ENCODE measurements around the gene MAMDC4. TPM values are rescaled to one million over a fixed set of nuclear protein-coding genes. Genes with fewer than 3 reads are reported as not detected.
"Not testable (repeated sequence)": the region's sequence is repeated elsewhere in the genome, so short reads cannot be mapped to it uniquely, and the experiment has no call there.

The MAMDC4 gene
- total RNA-seq, 1 donor from 2014 or later, result 0.52 TPM

DNA sequence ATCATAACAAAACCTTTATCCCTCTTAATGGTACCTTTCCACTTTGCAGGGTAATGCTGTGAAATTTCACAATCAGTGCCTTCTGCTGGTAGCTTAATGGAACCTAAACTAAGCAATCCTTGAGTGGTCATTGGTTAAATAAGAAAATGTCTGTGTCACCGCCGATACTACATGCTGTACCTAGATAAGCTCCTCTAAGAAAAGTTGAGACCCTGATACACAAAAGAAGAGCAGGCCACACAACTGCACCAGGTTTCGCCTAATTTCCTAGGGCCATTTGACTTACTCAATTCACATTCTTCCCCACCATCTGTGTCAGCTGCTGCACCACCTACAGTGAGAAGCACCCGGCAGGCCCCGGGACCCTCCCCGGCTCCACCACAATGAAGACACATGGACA lies 23.0 kb downstream of the MAMDC4 start:
- H3K27ac ChIP-seq (ENCODE audit: low read depth, low read length), result no peak overlapping the region
- H3K4me1 ChIP-seq (ENCODE audit: control insufficient read depth in 3 of 3, insufficient read depth in 3 of 3, low read length in 3 of 3), result no peaks in the 10 kb centered on the region
- H3K27me3 ChIP-seq (ENCODE audit: control insufficient read depth in 3 of 3, insufficient read depth in 3 of 3, low read length in 3 of 3), result no peaks in the 10 kb centered on the region
- no peaks in the 10 kb centered on the region for H3K36me3 ChIP-seq (ENCODE audit: control insufficient read depth in 3 of 3, insufficient read depth in 3 of 3, low read length in 3 of 3)
- no peak overlapping the region for H3K9ac ChIP-seq (ENCODE audit: low read depth in 1 of 3, low read length in 3 of 3)
- H3K4me3 ChIP-seq (ENCODE audit: low read length in 3 of 3), result no peak overlapping the region
- no peaks in the 10 kb centered on the region for H3K9me3 ChIP-seq (ENCODE audit: control insufficient read depth in 3 of 3, low read length in 3 of 3)

DNA sequence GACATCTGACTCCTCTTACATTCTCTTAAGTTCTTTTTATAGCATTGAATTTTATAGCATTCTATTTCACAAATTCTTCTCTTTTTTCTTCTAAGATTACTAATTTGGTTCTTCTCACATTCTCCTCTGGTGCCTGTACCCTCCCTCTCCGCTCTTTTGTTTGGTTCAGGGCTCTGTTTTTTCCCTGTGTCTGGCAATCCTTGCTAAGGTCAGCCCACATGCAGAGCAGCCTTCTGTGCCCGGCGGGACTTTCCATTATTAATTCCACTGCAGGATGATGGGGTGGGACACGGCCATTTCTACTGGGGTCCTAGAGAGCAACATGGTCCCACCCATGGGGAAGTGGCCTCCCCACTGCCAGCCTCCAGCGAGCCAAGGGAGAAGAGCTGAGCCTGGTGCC lies 24.3 kb downstream of the MAMDC4 start:
- peaks cover 0 to 2% (median 0%) of the 10 kb centered on the region in 3 donors for H3K4me1 ChIP-seq (ENCODE audit: control insufficient read depth in 3 of 3, insufficient read depth in 3 of 3, low read length in 3 of 3)
- no peaks in the 10 kb centered on the region for H3K9me3 ChIP-seq (ENCODE audit: control insufficient read depth in 3 of 3, low read length in 3 of 3)
- no peak overlapping the region for H3K4me3 ChIP-seq (ENCODE audit: low read length in 3 of 3)
- H3K27me3 ChIP-seq (ENCODE audit: control insufficient read depth in 3 of 3, insufficient read depth in 3 of 3, low read length in 3 of 3), result no peaks in the 10 kb centered on the region
- H3K36me3 ChIP-seq (ENCODE audit: control insufficient read depth in 3 of 3, insufficient read depth in 3 of 3, low read length in 3 of 3), result no peaks in the 10 kb centered on the region
- H3K9ac ChIP-seq (ENCODE audit: low read depth in 1 of 3, low read length in 3 of 3), result no peak overlapping the region
- no peak overlapping the region for H3K27ac ChIP-seq (ENCODE audit: low read depth, low read length)

DNA sequence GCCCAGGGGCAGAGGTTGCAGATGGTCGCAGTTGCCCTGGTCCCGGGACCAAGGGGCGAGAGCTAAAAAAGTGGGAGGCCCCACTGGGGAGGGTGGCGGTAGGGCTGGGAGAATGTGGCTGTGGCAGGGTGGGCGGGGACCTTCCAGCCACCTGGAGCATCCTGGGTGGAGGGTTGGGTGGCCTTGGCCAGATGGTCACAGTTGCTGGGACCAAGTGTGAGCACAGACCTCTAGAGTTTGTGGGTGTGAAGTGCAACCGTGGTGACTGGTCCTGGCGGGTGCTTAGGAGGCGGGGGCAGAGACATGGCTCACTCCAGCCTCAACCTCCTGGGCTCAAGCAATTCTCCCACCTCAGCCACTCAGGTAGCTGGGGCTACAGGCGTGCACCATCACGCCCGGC lies 28.5 kb downstream of the MAMDC4 start:
- no peaks in the 10 kb centered on the region for H3K9me3 ChIP-seq (ENCODE audit: control insufficient read depth in 3 of 3, low read length in 3 of 3)
- peaks cover 7 to 17% (median 9%) of the 10 kb centered on the region in 3 donors for H3K4me1 ChIP-seq (ENCODE audit: control insufficient read depth in 3 of 3, insufficient read depth in 3 of 3, low read length in 3 of 3)
- H3K9ac ChIP-seq (ENCODE audit: low read depth in 1 of 3, low read length in 3 of 3), result no peak overlapping the region
- H3K36me3 ChIP-seq (ENCODE audit: control insufficient read depth in 3 of 3, insufficient read depth in 3 of 3, low read length in 3 of 3), result no peaks in the 10 kb centered on the region
- H3K4me3 ChIP-seq (ENCODE audit: low read length in 3 of 3), result no peak overlapping the region
- no peak overlapping the region for H3K27ac ChIP-seq (ENCODE audit: low read depth, low read length)
- no peaks in the 10 kb centered on the region for H3K27me3 ChIP-seq (ENCODE audit: control insufficient read depth in 3 of 3, insufficient read depth in 3 of 3, low read length in 3 of 3)

DNA sequence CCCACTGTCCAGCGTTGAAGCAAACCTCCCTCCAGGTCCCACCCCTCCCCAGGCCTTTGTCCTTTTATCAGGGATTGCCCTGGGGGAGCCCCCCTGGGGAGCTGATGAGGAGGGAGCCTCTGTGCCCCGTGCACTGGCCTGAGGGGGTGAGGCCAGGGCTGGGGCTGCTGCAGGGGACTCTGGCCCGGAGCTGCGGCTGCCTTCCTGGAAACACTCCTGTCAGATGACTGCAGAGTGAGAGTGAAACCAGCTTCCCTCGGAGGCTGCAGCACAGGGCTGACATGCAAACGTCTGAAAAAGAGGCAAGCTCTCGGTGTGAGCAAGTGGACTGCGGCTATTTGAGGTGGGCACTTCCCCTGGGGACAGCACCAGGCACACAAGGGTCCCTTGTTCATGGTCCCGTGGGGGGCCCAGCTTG lies 29.6 kb downstream of the MAMDC4 start:
- Histone ChIP-seq H3K27ac (ENCODE audit: low read depth, low read length) (no peak overlapping the region), H3K4me3 (ENCODE audit: low read length in 3 of 3) (peak overlapping the region in 2 of 3 donors; percentile 43 to 49)

DNA sequence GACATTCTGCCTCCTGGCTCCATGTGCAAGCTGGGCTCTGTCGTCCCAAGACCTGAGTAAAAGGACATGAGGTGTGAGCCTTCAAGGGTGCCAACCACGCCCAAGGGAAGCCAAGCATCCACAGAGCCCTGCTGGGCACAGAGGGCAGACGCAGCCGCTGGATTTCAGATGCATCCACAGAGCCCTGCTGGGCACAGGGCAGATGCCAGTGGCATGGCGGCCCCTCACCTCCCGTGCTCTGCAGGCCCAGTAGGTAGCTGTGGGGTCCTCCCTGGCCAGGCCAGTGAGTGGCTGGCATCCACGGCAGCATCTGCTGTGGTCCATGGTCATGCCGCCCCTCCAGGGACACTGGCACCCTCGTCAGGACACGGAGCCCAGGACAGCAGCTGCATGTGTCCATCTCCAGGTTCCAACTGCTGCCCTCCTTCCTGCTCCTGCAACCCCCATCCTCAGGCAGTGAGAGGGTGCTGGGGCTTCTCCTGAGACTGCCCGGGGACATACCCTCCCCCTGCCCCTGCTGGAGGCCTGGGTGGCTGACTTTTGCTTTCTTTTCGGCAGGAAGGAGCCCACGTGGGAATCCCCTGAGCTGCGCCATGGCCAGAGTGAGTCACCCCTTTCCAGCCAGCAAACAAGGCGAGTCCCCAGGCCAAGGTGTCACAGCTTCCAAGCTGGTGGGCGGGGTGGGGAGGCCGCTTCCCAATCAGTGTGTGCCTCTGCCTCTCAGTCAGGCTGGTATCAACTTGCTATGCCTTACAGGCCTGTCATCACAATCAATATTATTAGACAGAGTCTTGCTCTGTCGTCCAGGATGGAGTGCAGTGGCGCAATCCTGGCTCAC lies 30.2 kb downstream of the MAMDC4 start:
- H3K36me3 ChIP-seq (ENCODE audit: control insufficient read depth in 3 of 3, insufficient read depth in 3 of 3, low read length in 3 of 3), result no peaks in the 10 kb centered on the region
- peak overlapping the region; percentile 29 to 49 (median 43) for H3K4me3 ChIP-seq (ENCODE audit: low read length in 3 of 3)
- H3K27ac ChIP-seq (ENCODE audit: low read depth, low read length), result peak overlapping the region; percentile 70
- no peaks in the 10 kb centered on the region for H3K9me3 ChIP-seq (ENCODE audit: control insufficient read depth in 3 of 3, low read length in 3 of 3)
- H3K4me1 ChIP-seq (ENCODE audit: control insufficient read depth in 3 of 3, insufficient read depth in 3 of 3, low read length in 3 of 3), result peaks cover 12 to 26% (median 12%) of the 10 kb centered on the region in 3 donors
- no peaks in the 10 kb centered on the region for H3K27me3 ChIP-seq (ENCODE audit: control insufficient read depth in 3 of 3, insufficient read depth in 3 of 3, low read length in 3 of 3)
- peak overlapping the region in 2 of 3 donors; percentile 10 to 50 for H3K9ac ChIP-seq (ENCODE audit: low read depth in 1 of 3, low read length in 3 of 3)

More for the DNA sequence above, 29.6 kb downstream of the MAMDC4 start:
- no peak overlapping the region for H3K9ac ChIP-seq (ENCODE audit: low read depth in 1 of 3, low read length in 3 of 3)
- H3K27me3 ChIP-seq (ENCODE audit: control insufficient read depth in 3 of 3, insufficient read depth in 3 of 3, low read length in 3 of 3), result no peaks in the 10 kb centered on the region
- no peaks in the 10 kb centered on the region for H3K9me3 ChIP-seq (ENCODE audit: control insufficient read depth in 3 of 3, low read length in 3 of 3)
- peaks cover 7 to 20% (median 9%) of the 10 kb centered on the region in 3 donors for H3K4me1 ChIP-seq (ENCODE audit: control insufficient read depth in 3 of 3, insufficient read depth in 3 of 3, low read length in 3 of 3)
- H3K36me3 ChIP-seq (ENCODE audit: control insufficient read depth in 3 of 3, insufficient read depth in 3 of 3, low read length in 3 of 3), result no peaks in the 10 kb centered on the region

DNA sequence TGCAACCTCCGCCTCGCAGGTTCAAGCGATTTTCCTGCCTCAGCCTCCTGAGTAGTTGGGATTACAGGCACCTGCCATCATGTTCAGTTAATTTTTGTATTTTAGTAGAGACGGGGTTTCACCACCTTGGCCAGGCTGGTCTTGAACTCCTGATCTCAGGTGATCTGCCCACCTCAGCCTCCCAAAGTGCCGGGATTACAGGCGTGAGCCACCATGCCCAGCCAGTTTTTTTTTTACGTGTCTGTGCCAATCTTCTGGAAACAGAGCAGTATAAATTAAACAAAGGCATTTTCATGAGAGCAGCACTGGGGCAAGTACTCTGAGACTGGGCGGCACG lies 30.8 kb downstream of the MAMDC4 start:
- Histone ChIP-seq H3K27ac (ENCODE audit: low read depth, low read length) (peak overlapping the region; percentile 70), H3K4me1 (ENCODE audit: control insufficient read depth in 3 of 3, insufficient read depth in 3 of 3, low read length in 3 of 3) (peaks cover 14 to 29% (median 15%) of the 10 kb centered on the region in 3 donors)
- H3K4me3 ChIP-seq (ENCODE audit: low read length in 3 of 3); H3K9ac ChIP-seq (ENCODE audit: low read depth in 1 of 3, low read length in 3 of 3); H3K9me3 ChIP-seq (ENCODE audit: control insufficient read depth in 3 of 3, low read length in 3 of 3); H3K36me3 ChIP-seq (ENCODE audit: control insufficient read depth in 3 of 3, insufficient read depth in 3 of 3, low read length in 3 of 3); H3K27me3 ChIP-seq (ENCODE audit: control insufficient read depth in 3 of 3, insufficient read depth in 3 of 3, low read length in 3 of 3): not testable (repeated sequence)

DNA sequence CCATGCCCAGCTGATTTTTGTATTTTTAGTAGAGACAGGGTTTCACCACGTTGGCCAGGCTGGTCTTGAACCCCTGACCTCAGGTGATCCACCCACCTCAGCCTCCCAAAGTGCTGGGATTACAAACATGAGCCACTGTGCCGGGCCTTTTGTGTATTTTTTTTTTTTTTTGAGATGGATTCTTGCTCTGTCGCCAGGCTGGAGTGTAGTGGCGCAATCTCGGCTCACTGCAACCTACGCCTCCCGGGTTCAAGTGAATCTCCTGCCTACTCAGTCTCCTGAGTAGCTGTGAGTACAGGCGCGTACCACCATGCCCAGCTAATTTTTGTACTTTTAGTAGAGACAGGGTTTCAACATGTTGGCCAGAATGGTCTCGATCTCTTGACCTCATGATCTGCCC lies 31.5 kb downstream of the MAMDC4 start:
- not testable (repeated sequence) for H3K9ac ChIP-seq (ENCODE audit: low read depth in 1 of 3, low read length in 3 of 3); H3K36me3 ChIP-seq (ENCODE audit: control insufficient read depth in 3 of 3, insufficient read depth in 3 of 3, low read length in 3 of 3); H3K27ac ChIP-seq (ENCODE audit: low read depth, low read length); H3K9me3 ChIP-seq (ENCODE audit: control insufficient read depth in 3 of 3, low read length in 3 of 3); H3K27me3 ChIP-seq (ENCODE audit: control insufficient read depth in 3 of 3, insufficient read depth in 3 of 3, low read length in 3 of 3); H3K4me3 ChIP-seq (ENCODE audit: low read length in 3 of 3)
- H3K4me1 ChIP-seq (ENCODE audit: control insufficient read depth in 3 of 3, insufficient read depth in 3 of 3, low read length in 3 of 3), result peaks cover 15 to 35% (median 16%) of the 10 kb centered on the region in 3 donors

DNA sequence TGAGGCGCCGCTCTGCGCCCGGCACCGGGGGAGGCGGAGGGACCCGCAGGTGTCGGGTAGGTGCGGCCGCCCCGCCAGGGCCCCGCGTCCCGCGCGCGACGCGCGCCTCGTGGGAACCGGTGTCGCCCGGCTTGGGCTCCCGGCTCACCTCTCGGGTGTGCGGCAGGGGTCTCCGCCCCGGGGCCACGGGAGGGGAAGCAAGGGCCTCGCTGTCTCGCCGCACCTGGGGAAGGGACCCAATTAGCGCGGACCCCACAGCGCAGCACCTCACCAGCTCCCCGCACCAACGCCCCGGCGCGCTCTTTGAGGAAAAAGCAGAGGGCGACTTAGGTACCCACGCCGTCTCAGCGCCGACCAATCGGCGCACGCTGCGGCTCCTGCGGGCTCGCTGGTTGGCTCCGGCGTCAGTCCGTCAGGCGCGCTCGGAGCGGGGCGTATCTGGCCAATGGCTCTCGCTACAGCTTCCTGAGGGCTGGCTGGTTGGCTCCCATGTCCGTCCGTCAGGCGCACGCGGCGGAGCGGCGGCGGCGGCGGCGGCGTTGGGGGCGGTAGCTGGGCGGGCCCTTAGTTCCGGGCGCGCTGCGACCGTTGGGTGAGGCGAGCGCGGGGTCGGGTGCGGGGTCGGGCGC lies 33.9 kb downstream of the MAMDC4 start, which contains the start of gene TRAF2:
Gene TRAF2, plus strand, starts transcription at position 567 of the 629 bp plus-strand sequence. CDS start 12,225 bp downstream, outside the sequence.
- no peaks in the 10 kb centered on the region for H3K9me3 ChIP-seq (ENCODE audit: control insufficient read depth in 3 of 3, low read length in 3 of 3)
- peak within 1 kb of the TSS; percentile 75 for H3K27ac ChIP-seq (ENCODE audit: low read depth, low read length)
- peak within 1 kb of the TSS; percentile 70 to 87 (median 84) for H3K9ac ChIP-seq (ENCODE audit: low read depth in 1 of 3, low read length in 3 of 3)
- peaks cover 15 to 35% (median 16%) of the 10 kb centered on the region in 3 donors for H3K4me1 ChIP-seq (ENCODE audit: control insufficient read depth in 3 of 3, insufficient read depth in 3 of 3, low read length in 3 of 3)
- H3K4me3 ChIP-seq (ENCODE audit: low read length in 3 of 3), result peak within 1 kb of the TSS; percentile 65 to 81 (median 78)
- H3K27me3 ChIP-seq (ENCODE audit: control insufficient read depth in 3 of 3, insufficient read depth in 3 of 3, low read length in 3 of 3), result no peaks in the 10 kb centered on the region
- H3K36me3 ChIP-seq (ENCODE audit: control insufficient read depth in 3 of 3, insufficient read depth in 3 of 3, low read length in 3 of 3), result peaks cover 3 to 4% (median 3%) of the 10 kb centered on the region in 3 donors

DNA sequence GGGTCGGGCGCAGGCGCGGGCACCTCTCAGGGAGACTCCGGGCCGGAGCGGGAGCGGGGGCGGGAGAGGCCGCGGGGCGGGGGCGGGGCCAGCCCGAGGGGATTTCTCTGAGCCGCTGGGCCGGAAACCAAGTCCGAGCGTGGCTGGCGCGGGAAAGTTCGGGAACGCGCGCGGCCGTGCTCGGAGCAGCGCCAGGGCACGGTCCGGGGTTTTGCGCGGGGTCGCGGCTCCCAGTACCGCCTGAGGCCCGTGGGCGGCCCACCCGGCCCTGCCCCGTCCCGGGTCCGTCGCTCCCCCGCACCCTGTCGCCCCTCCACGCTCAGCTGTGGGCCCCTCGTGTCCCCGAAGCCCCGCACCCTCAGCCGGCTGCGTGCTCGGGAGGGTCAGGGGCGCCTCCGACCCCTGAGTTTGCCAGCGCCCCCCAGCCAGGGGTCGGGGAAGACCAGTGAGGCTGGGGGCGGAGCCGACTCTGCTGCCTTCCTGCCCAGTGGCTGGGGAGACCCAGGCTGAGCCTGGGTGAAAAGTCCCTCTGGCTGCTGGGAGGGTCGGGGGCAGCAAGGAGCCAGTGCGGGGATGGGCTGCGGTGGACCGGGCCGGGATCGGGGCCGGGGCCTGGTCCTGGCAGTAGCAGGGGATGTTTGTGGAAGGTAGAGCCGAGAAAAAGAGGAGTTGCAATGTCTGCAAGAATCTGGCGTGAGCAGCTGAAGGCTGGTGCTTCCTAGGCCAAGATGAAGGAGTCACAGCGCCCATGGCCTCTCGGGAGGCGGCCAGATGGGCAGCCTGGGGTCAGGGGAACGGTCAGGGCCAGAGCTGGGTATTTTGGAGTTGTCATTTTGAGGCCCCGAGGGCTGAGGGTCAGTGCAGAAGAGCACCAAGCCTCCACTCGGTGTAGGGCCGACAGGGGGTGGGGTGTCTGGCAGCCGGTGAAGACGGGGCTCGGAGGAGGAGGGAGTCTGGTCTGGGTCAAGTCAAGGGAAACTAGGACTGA lies 34.8 kb downstream of the MAMDC4 start:
- Histone ChIP-seq H3K9ac (ENCODE audit: low read depth in 1 of 3, low read length in 3 of 3) (peak overlapping the region; percentile 70 to 87 (median 84)), H3K36me3 (ENCODE audit: control insufficient read depth in 3 of 3, insufficient read depth in 3 of 3, low read length in 3 of 3) (peaks cover 3 to 4% (median 3%) of the 10 kb centered on the region in 3 donors), H3K4me1 (ENCODE audit: control insufficient read depth in 3 of 3, insufficient read depth in 3 of 3, low read length in 3 of 3) (peaks cover 12 to 28% (median 14%) of the 10 kb centered on the region in 3 donors), H3K27ac (ENCODE audit: low read depth, low read length) (peak overlapping the region; percentile 75), H3K9me3 (ENCODE audit: control insufficient read depth in 3 of 3, low read length in 3 of 3) (no peaks in the 10 kb centered on the region), H3K27me3 (ENCODE audit: control insufficient read depth in 3 of 3, insufficient read depth in 3 of 3, low read length in 3 of 3) (no peaks in the 10 kb centered on the region), H3K4me3 (ENCODE audit: low read length in 3 of 3) (peak overlapping the region; percentile 62 to 80 (median 77))

Data from skeletal muscle tissue (tissue), 4 donors.